SK-N-SH (cell line): ENCODE measurements around the gene STAP2.

ENCODE experiments used
- CTCF ChIP-seq: fragments of 200-600 bp; sonication (generic); IDR thresholded peaks from 2 replicates; pipeline ENCODE4 v1.6.1; 2017; ENCODE audit warnings: antibody characterized with exemption, mild to moderate bottlenecking, moderate library complexity
- ELF1 ChIP-seq: IDR thresholded peaks from 2 replicates; pipeline ENCODE4 v1.4.0; 2012
- EZH2phosphoT487 ChIP-seq: fragments of 200-600 bp; sonication (generic); IDR thresholded peaks from 2 replicates; pipeline ENCODE4 v1.6.1; 2017; ENCODE audit warnings: low read depth, mixed run types, mild to moderate bottlenecking, antibody characterized with exemption, moderate library complexity, borderline replicate concordance
- POLR2AphosphoS5 ChIP-seq: IDR thresholded peaks from 2 replicates; pipeline ENCODE4 v1.6.1; 2012; ENCODE audit warnings: low read depth, low read length
- RCOR1 ChIP-seq: fragments of 150-350 bp; IDR thresholded peaks from 2 replicates; pipeline ENCODE4 v1.6.1; 2017; ENCODE audit warnings: antibody characterized with exemption, low read length
- RFX5 ChIP-seq: IDR thresholded peaks from 2 replicates; pipeline ENCODE4 v1.6.1; 2012; ENCODE audit warnings: mild to moderate bottlenecking, improper control_type of control experiment, low read length
- SMC3 ChIP-seq: IDR thresholded peaks from 2 replicates; pipeline ENCODE4 v1.6.1; 2012; ENCODE audit warnings: low read depth, low read length, improper control_type of control experiment
- TCF12 ChIP-seq: IDR thresholded peaks from 2 replicates; pipeline ENCODE4 v1.4.0; 2012

- TF ChIP-seq POLR2AphosphoS5, result no peak
- no peak for TF ChIP-seq CTCF
- TF ChIP-seq TCF12, result no peak
- no peak for TF ChIP-seq RFX5
- no peak for TF ChIP-seq SMC3
- TF ChIP-seq RCOR1, result no peak
- TF ChIP-seq EZH2phosphoT487, result no peak
- no peak for TF ChIP-seq ELF1
Measured at GRCh38 chr19:4360081-4360569, 21.5 kb upstream of the STAP2 start.
